Small intestine (tissue), 7 donors: ENCODE data around the gene ETV1. TPM values are rescaled to one million over a fixed set of nuclear protein-coding genes. Genes with fewer than 3 reads are reported as not detected.
A peak's percentile ranks its signal among the peaks of the same experiment; 100 is the strongest.

Experiments
- DNase-seq, 2 donors: peaks; one replicate each; pipeline versions ENCODE4 v3.0.0 to v3.0.0-alpha.2; 2013
- FAIRE-seq: peaks from 2 replicates; lab custom pipeline; 2012; peaks lifted over from hg19 to GRCh38; lab: Jason Lieb, UNC
- H3K27ac ChIP-seq, 3 donors: one replicate each; pipeline ENCODE4 v1.5.1; 2013; ENCODE audit warnings: low read length in 2 of 3, mild to moderate bottlenecking in 2 of 3, control low read depth in 1 of 3, inconsistent platforms in 1 of 3, low read depth in 1 of 3, moderate library complexity in 1 of 3
- H3K27me3 ChIP-seq, 3 donors: one replicate each; pipeline ENCODE4 v1.6.1; 2013; ENCODE audit warnings: low read length in 3 of 3, inconsistent platforms in 1 of 3; ENCODE audit not compliant: control insufficient read depth in 3 of 3, insufficient read depth in 3 of 3
- H3K36me3 ChIP-seq, 3 donors: one replicate each; pipeline ENCODE4 v1.6.1; 2013; ENCODE audit warnings: low read length in 3 of 3, inconsistent platforms in 1 of 3, low read depth in 1 of 3, mild to moderate bottlenecking in 1 of 3, moderate library complexity in 1 of 3; ENCODE audit not compliant: control insufficient read depth in 3 of 3, insufficient read depth in 2 of 3
- H3K4me1 ChIP-seq, 3 donors: one replicate each; pipeline ENCODE4 v1.6.1; 2013; ENCODE audit warnings: low read length in 2 of 3, inconsistent platforms in 1 of 3, low read depth in 1 of 3, mild to moderate bottlenecking in 1 of 3, moderate library complexity in 1 of 3; ENCODE audit not compliant: control insufficient read depth in 3 of 3, insufficient read depth in 2 of 3
- H3K4me3 ChIP-seq, 3 donors: one replicate each; pipeline ENCODE4 v1.5.1; 2013; ENCODE audit warnings: low read length in 3 of 3, control low read depth in 1 of 3, inconsistent platforms in 1 of 3, low read depth in 1 of 3, mild to moderate bottlenecking in 1 of 3, moderate library complexity in 1 of 3
- H3K9me3 ChIP-seq, 2 donors: one replicate each; pipeline ENCODE4 v1.6.1; 2013; ENCODE audit warnings: low read depth in 1 of 2, low read length in 1 of 2; ENCODE audit not compliant: control insufficient read depth in 2 of 2, insufficient read depth in 1 of 2
- WGBS, 3 donors: extraction: QIAGEN DNeasy Blood & Tissue Kit; methylation state at CpG; one replicate each; pipeline ENCODE4 v1.1.7; 2013; 5-methylcytosine and 5-hydroxymethylcytosine counted together
- polyA plus RNA-seq, 4 donors: library from polyadenylated mRNA; stranded (reverse) in 3 of 4; unstranded in 1 of 4; fragments of 200-250 nt in 3 of 4; fragments of 120-200 nt in 1 of 4; gene quantifications; one replicate each; pipeline versions ENCODE4 v1.2.1 to v1.2.3, GENCODE V29; 2013
- donor health status: healthy with polysubstance abuse.
- donor health status: control.
- donor health status: control.
- donor health status: Bipolar disorder and iron deficiency.
- donor health status: healthy.

Gene ETV1
- polyA plus RNA-seq, 4 donors = under 0.01 to 13.0 (median 1.9) TPM

- WGBS, 3 donors = 72 to 86% (median 75%) methylated on average over 1 of the region's 1 CpG
- Histone ChIP-seq H3K27ac (no peak overlapping the region), H3K4me3 (no peak overlapping the region), H3K9me3 (no peaks in the 10 kb centered on the region), H3K36me3 (no peaks in the 10 kb centered on the region), H3K4me1 (no peaks in the 10 kb centered on the region), H3K27me3 (no peaks in the 10 kb centered on the region)
- FAIRE-seq = no peak
- no peak for DNase-seq
Observed at GRCh38 chr7:14013898-14014297, 24.4 kb upstream of the ETV1 start.

GRCh38 chr7:14009453-14010418, 20.3 kb upstream of the ETV1 start:
- Histone ChIP-seq H3K4me1 (no peaks in the 10 kb centered on the region), H3K36me3 (no peaks in the 10 kb centered on the region), H3K4me3 (no peak overlapping the region), H3K27me3 (no peaks in the 10 kb centered on the region), H3K27ac (no peak overlapping the region), H3K9me3 (no peaks in the 10 kb centered on the region)
- WGBS, 3 donors = 77 to 90% (median 82%) methylated on average over 10 of the region's 10 CpGs
- DNase-seq (no peak), FAIRE-seq (no peak)

- H3K4me1 ChIP-seq = no peaks in the 10 kb centered on the region
- no peaks in the 10 kb centered on the region for H3K27me3 ChIP-seq
- H3K27ac ChIP-seq = no peak overlapping the region
- H3K4me3 ChIP-seq = no peak overlapping the region
- no peaks in the 10 kb centered on the region for H3K9me3 ChIP-seq
- WGBS, 3 donors = 71 to 76% (median 75%) methylated on average over 3 of the region's 3 CpGs
- no peak for FAIRE-seq
- H3K36me3 ChIP-seq = no peaks in the 10 kb centered on the region
- no peak for DNase-seq
Observed at GRCh38 chr7:14001139-14001538, 11.7 kb upstream of the ETV1 start.

- no peaks in the 10 kb centered on the region for H3K27me3 ChIP-seq
- H3K4me1 ChIP-seq = no peaks in the 10 kb centered on the region
- FAIRE-seq (no peak), DNase-seq (no peak)
- H3K4me3 ChIP-seq = no peak overlapping the region
- no peaks in the 10 kb centered on the region for H3K36me3 ChIP-seq
- H3K9me3 ChIP-seq = no peaks in the 10 kb centered on the region
- H3K27ac ChIP-seq = no peak overlapping the region
- WGBS, 3 donors = 31 to 73% (median 42%) methylated on average over 1 of the region's 1 CpG
Observed at GRCh38 chr7:14000247-14000646, 10.8 kb upstream of the ETV1 start.

GRCh38 chr7:13998866-13999265, 9.4 kb upstream of the ETV1 start:
- WGBS, 3 donors = 69 to 84% (median 84%) methylated on average over 5 of the region's 5 CpGs
- no peak for DNase-seq

GRCh38 chr7:13992596-13992964, 3.1 kb upstream of the ETV1 start:
- Histone ChIP-seq H3K36me3 (no peaks in the 10 kb centered on the region), H3K27ac (no peak overlapping the region), H3K9me3 (no peaks in the 10 kb centered on the region), H3K27me3 (no peaks in the 10 kb centered on the region), H3K4me3 (no peak overlapping the region), H3K4me1 (peaks cover 0 to 3% (median 0%) of the 10 kb centered on the region in 3 donors)
- WGBS, 3 donors = 74 to 89% (median 83%) methylated on average over 1 of the region's 1 CpG
- no peak for DNase-seq
- no peak for FAIRE-seq

More at GRCh38 chr7:13998866-13999265, 9.4 kb upstream of the ETV1 start:
- Histone ChIP-seq H3K27ac (no peak overlapping the region), H3K36me3 (no peaks in the 10 kb centered on the region), H3K27me3 (no peaks in the 10 kb centered on the region), H3K9me3 (no peaks in the 10 kb centered on the region), H3K4me3 (no peak overlapping the region), H3K4me1 (no peaks in the 10 kb centered on the region)
- FAIRE-seq = no peak

GRCh38 chr7:13991791-13992595, 2.5 kb upstream of the ETV1 start:
- Histone ChIP-seq H3K27ac (peak overlapping the region in 2 of 3 donors; percentile 59 to 78), H3K4me3 (peak overlapping the region in 2 of 3 donors; percentile 59 to 70), H3K9me3 (no peaks in the 10 kb centered on the region), H3K27me3 (no peaks in the 10 kb centered on the region), H3K4me1 (peaks cover 0 to 3% (median 0%) of the 10 kb centered on the region in 3 donors), H3K36me3 (no peaks in the 10 kb centered on the region)
- DNase-seq = no peak
- WGBS, 3 donors = 66 to 81% (median 80%) methylated on average over 12 of the region's 12 CpGs
- no peak for FAIRE-seq
